Astrocyte (in vitro differentiated cells and primary cell): ENCODE measurements around the gene LEFTY1. TPM values are rescaled to one million over a fixed set of nuclear protein-coding genes. Genes with fewer than 3 reads are reported as not detected.

Experiments
- DNase-seq: peaks from one replicate; pipeline ENCODE4 v3.0.0-alpha.2; 2010; ENCODE audit warnings: low read depth
- FAIRE-seq: peaks from 2 replicates; lab custom pipeline; 2011; peaks lifted over from hg19 to GRCh38; lab: Jason Lieb, UNC
- H2AFZ ChIP-seq: 2 replicates; pipeline ENCODE4 v1.6.0; 2012; ENCODE audit warnings: low read depth, low read length, inconsistent platforms
- H3K27ac ChIP-seq: 2 replicates; pipeline ENCODE4 v1.5.1; 2011; ENCODE audit warnings: low read depth, low read length, inconsistent platforms
- H3K27me3 ChIP-seq: 2 replicates; pipeline ENCODE4 v1.6.0; 2011; ENCODE audit warnings: low read length, inconsistent platforms; ENCODE audit not compliant: insufficient read depth
- H3K36me3 ChIP-seq: 2 replicates; pipeline ENCODE4 v1.5.1; 2011; ENCODE audit warnings: low read length, inconsistent platforms; ENCODE audit not compliant: insufficient read depth
- H3K4me1 ChIP-seq: 2 replicates; pipeline ENCODE4 v1.5.1; 2011; ENCODE audit warnings: low read length, inconsistent platforms; ENCODE audit not compliant: insufficient read depth
- H3K4me2 ChIP-seq: 2 replicates; pipeline ENCODE4 v1.6.0; 2012; ENCODE audit warnings: low read length, inconsistent platforms
- H3K4me3 ChIP-seq: 2 replicates; pipeline ENCODE4 v1.5.1; 2011; ENCODE audit warnings: low read depth, mild to moderate bottlenecking, low read length, inconsistent platforms; ENCODE audit not compliant: insufficient read depth
- H3K79me2 ChIP-seq: 2 replicates; pipeline ENCODE4 v1.6.0; 2012; ENCODE audit warnings: mild to moderate bottlenecking, low read length, inconsistent platforms; ENCODE audit not compliant: insufficient read depth
- H3K9ac ChIP-seq: 2 replicates; pipeline ENCODE4 v1.6.0; 2012; ENCODE audit warnings: mild to moderate bottlenecking, low read length, inconsistent platforms
- H3K9me3 ChIP-seq: 2 replicates; pipeline ENCODE4 v1.5.1; 2012; ENCODE audit warnings: low read depth, mild to moderate bottlenecking, low read length, inconsistent platforms; ENCODE audit not compliant: insufficient read depth
- H4K20me1 ChIP-seq: 2 replicates; pipeline ENCODE4 v1.6.0; 2012; ENCODE audit warnings: low read length, inconsistent platforms; ENCODE audit not compliant: insufficient read depth
- H3K27ac Mint-ChIP-seq: one replicate; pipeline ENCODE4 v1.8.0; 2021; ENCODE audit warnings: mild to moderate bottlenecking, mixed read lengths; ENCODE audit not compliant: unreplicated experiment
- H3K27me3 Mint-ChIP-seq: one replicate; pipeline ENCODE4 v1.8.0; 2021; ENCODE audit warnings: low read depth, mixed read lengths; ENCODE audit not compliant: unreplicated experiment
- H3K36me3 Mint-ChIP-seq: one replicate; pipeline ENCODE4 v1.8.0; 2021; ENCODE audit warnings: low read depth, mixed read lengths; ENCODE audit not compliant: unreplicated experiment
- H3K4me1 Mint-ChIP-seq: one replicate; pipeline ENCODE4 v1.8.0; 2021; ENCODE audit warnings: low read depth, mixed read lengths; ENCODE audit not compliant: unreplicated experiment
- H3K4me3 Mint-ChIP-seq: one replicate; pipeline ENCODE4 v1.8.0; 2021; ENCODE audit warnings: mild to moderate bottlenecking, moderate library complexity, mixed read lengths; ENCODE audit not compliant: unreplicated experiment
- H3K9me3 Mint-ChIP-seq: one replicate; pipeline ENCODE4 v1.8.0; 2021; ENCODE audit warnings: mild to moderate bottlenecking, mixed read lengths; ENCODE audit not compliant: unreplicated experiment
- EZH2 ChIP-seq: IDR thresholded peaks from 2 replicates; pipeline ENCODE4 v1.6.1; 2012; ENCODE audit warnings: mild to moderate bottlenecking, low read length, inconsistent platforms; ENCODE audit not compliant: insufficient read depth
- total RNA-seq: library from RNA; stranded (reverse); gene quantifications from 2 replicates; pipeline ENCODE4 v1.2.1, GENCODE V29; 2021
- TF ChIP-seq, protein P1 (sequence below): IDR thresholded peaks from 2 replicates; pipeline ENCODE4 v1.5.1; 2011; ENCODE audit warnings: low read depth, mild to moderate bottlenecking, inconsistent platforms, low read length, moderate library complexity; ENCODE audit not compliant: insufficient read depth

LEFTY1 gene
- total RNA-seq, 1 donor from 2014 or later, result 4.2 TPM

DNA sequence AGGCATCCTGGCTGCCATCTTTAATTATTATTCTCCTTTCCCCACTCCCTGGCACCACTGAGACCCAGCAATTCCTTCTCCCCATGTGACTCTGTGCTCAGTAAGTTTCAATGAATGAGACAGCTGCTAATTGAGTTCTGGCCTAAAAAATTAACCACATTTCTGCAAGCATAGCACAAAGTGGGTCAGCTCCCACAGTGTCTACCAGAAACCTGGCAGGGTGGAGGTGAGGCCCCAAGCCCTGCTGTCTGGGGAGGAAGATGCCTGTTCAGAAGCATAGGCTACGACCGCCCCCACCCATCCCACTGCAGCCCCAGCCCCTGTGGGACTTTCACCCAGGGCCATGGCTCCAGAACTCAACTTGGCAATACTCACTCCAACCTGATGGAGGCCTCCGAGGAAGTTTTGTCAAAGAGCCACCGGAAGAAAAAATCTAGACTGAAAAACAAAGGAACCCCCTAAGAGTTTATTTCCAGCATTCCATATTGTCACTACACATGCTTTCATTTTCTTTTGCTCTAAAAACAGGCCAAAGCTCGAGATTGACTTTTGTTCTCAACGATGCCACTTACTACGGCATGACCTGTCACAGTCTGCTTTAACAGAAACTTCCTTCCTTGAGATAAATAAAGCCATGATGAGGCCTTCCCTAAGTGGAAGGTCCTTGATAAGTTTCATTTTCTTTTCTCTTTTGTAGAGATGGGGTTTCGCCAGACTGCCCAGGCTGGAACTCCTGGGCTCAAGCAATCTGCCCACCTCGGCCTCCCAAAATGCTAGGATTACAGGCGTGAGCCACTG is 33.2 kb downstream of the LEFTY1 start:
- Histone ChIP-seq H3K27me3 (no peaks in the 10 kb centered on the region), H3K9me3 (no peaks in the 10 kb centered on the region), H2AFZ (no peak overlapping the region), H3K9ac (no peak overlapping the region), H3K4me2 (no peak overlapping the region), H3K4me1 (no peaks in the 10 kb centered on the region), H3K27ac (no peak overlapping the region), H3K36me3 (peaks cover 4% of the 10 kb centered on the region), H4K20me1 (no peaks in the 10 kb centered on the region), H3K79me2 (no peaks in the 10 kb centered on the region), H3K4me3 (no peak overlapping the region)
- Mint-ChIP-seq H3K4me3 (no peak overlapping the region), H3K27me3 (no peaks in the 10 kb centered on the region), H3K9me3 (peaks cover 4% of the 10 kb centered on the region), H3K27ac (no peak overlapping the region), H3K4me1 (no peaks in the 10 kb centered on the region), H3K36me3 (peaks cover 30% of the 10 kb centered on the region)
- DNase-seq (no peak), FAIRE-seq (no peak)
- TF ChIP-seq, protein P1, sequence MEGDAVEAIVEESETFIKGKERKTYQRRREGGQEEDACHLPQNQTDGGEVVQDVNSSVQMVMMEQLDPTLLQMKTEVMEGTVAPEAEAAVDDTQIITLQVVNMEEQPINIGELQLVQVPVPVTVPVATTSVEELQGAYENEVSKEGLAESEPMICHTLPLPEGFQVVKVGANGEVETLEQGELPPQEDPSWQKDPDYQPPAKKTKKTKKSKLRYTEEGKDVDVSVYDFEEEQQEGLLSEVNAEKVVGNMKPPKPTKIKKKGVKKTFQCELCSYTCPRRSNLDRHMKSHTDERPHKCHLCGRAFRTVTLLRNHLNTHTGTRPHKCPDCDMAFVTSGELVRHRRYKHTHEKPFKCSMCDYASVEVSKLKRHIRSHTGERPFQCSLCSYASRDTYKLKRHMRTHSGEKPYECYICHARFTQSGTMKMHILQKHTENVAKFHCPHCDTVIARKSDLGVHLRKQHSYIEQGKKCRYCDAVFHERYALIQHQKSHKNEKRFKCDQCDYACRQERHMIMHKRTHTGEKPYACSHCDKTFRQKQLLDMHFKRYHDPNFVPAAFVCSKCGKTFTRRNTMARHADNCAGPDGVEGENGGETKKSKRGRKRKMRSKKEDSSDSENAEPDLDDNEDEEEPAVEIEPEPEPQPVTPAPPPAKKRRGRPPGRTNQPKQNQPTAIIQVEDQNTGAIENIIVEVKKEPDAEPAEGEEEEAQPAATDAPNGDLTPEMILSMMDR, result no peak
- TF ChIP-seq EZH2, result no peak

DNA sequence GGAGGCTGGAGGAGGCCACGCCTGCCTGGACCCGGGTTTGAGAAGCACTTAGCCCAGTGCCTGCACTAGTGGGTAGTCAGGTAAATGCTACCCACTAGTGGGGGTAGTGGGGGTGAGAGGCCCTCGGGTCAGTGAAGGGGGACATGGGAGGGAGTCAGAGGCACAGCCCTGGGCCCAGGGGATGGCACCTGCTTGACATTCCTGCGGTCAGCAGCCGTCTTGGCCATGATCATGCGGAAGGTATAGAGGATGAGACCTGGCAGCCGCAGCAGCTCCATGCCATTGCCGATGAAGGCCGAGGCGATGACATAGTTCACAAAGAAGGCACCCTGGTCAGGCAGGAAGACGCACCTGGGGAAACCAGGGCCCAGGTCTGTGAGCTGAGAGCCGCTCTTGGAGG is 35.5 kb downstream of the LEFTY1 start:
- H3K9ac ChIP-seq, result no peak overlapping the region
- no peaks in the 10 kb centered on the region for H3K4me1 ChIP-seq
- no peaks in the 10 kb centered on the region for H3K79me2 ChIP-seq
- H3K36me3 ChIP-seq, result peaks cover 2% of the 10 kb centered on the region
- H3K9me3 Mint-ChIP-seq, result peaks cover 4% of the 10 kb centered on the region
- no peak overlapping the region for H2AFZ ChIP-seq
- no peak overlapping the region for H3K27ac Mint-ChIP-seq
- H3K27me3 Mint-ChIP-seq, result no peaks in the 10 kb centered on the region
- TF ChIP-seq, protein P1, result no peak
- no peak for TF ChIP-seq EZH2
- peaks cover 42% of the 10 kb centered on the region for H3K36me3 Mint-ChIP-seq
- H3K4me1 Mint-ChIP-seq, result peaks cover 9% of the 10 kb centered on the region
- DNase-seq, result no peak
- no peaks in the 10 kb centered on the region for H3K27me3 ChIP-seq
- no peak overlapping the region for H3K4me3 ChIP-seq
- no peaks in the 10 kb centered on the region for H3K9me3 ChIP-seq
- H4K20me1 ChIP-seq, result no peaks in the 10 kb centered on the region
- no peak for FAIRE-seq
- no peak overlapping the region for H3K4me3 Mint-ChIP-seq
- H3K27ac ChIP-seq, result no peak overlapping the region
- H3K4me2 ChIP-seq, result no peak overlapping the region
